Mucosa of descending colon (tissue), 3 donors: Measurements from ENCODE around the gene MYH14. TPM values are rescaled to one million over a fixed set of nuclear protein-coding genes. Genes with fewer than 3 reads are reported as not detected.

Experiments
- ATAC-seq: fragments of 200-7000 bp; cut with Tn5 transposase; one replicate; pipeline ENCODE4 v1.9.1; 2020; ENCODE audit warnings: mild to moderate bottlenecking, moderate library complexity
- DNase-seq, 3 donors: peaks; one replicate each; pipeline ENCODE4 v3.0.0-alpha.2; 2020
- H3K36me3 ChIP-seq: fragments of 200-600 bp; one replicate; pipeline ENCODE4 v1.8.0; 2021; ENCODE audit warnings: low read depth, mild to moderate bottlenecking
- H3K4me1 ChIP-seq: fragments of 200-600 bp; one replicate; pipeline ENCODE4 v1.8.0; 2021; ENCODE audit warnings: low read depth, mild to moderate bottlenecking
- H3K4me3 ChIP-seq: fragments of 200-600 bp; one replicate; pipeline ENCODE4 v1.8.0; 2021; ENCODE audit warnings: mild to moderate bottlenecking
- H3K9me3 ChIP-seq: fragments of 200-600 bp; one replicate; pipeline ENCODE4 v1.8.0; 2021; ENCODE audit warnings: mild to moderate bottlenecking
- intact Hi-C, 2 donors: fragments of 100-400 bp; cut with DNase I in 1 of 2; cut with micrococcal nuclease in 1 of 2; formaldehyde crosslinking; loops; one replicate each; pipeline versions ENCODE4 v1.11.0 to v1.11.1; 2022; cut with DNase I, micrococcal nuclease
- total RNA-seq, 3 donors: library from RNA; stranded (reverse); fragmentation: NEBNext Ultra II Directional in 2 of 3; extraction: Animal tissue kit (Norgen Biotek cat#: 25700) in 2 of 3; gene quantifications; one replicate each; pipeline versions ENCODE4 v1.2.1 to v1.2.4, GENCODE V29; 2021 to 2023
- TF ChIP-seq, protein P1 (sequence below): fragments of 200-600 bp; IDR thresholded peaks from one replicate; pipeline ENCODE4 v1.8.0; 2022; ENCODE audit warnings: antibody characterized with exemption, mild to moderate bottlenecking
- donor health status: DM: no; HTN: no; CAD: no; lungs with moderate emphysema.
- donor health status: DM: no; HTN: no; CAD: no.
- donor health status: DM: no; HTN: yes; CAD: no.

The MYH14 gene
- total RNA-seq, 3 donors from 2014 or later, result 268 to 606 (median 586) TPM

DNA sequence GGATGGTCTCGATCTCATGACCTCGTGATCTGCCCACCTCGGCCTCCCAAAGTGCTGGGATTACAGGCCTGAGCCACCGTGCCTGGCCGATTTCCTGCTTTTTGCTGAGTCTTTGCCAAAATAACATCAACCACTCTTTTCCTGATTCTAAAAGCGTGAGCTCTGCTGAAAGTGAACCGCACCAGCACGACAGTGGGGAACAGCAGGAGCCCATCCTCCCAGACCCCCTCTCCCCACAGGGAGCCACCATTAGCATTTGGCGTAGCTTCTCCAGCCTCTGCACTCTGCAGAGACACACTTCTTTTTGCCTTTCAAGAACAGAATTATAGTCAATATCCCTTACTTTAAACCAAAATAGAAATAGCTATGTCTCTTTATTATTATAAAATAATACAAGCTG, 41.3 kb downstream of the MYH14 start:
- ATAC-seq (no peak), DNase-seq (no peak)
- TF ChIP-seq, protein P1, sequence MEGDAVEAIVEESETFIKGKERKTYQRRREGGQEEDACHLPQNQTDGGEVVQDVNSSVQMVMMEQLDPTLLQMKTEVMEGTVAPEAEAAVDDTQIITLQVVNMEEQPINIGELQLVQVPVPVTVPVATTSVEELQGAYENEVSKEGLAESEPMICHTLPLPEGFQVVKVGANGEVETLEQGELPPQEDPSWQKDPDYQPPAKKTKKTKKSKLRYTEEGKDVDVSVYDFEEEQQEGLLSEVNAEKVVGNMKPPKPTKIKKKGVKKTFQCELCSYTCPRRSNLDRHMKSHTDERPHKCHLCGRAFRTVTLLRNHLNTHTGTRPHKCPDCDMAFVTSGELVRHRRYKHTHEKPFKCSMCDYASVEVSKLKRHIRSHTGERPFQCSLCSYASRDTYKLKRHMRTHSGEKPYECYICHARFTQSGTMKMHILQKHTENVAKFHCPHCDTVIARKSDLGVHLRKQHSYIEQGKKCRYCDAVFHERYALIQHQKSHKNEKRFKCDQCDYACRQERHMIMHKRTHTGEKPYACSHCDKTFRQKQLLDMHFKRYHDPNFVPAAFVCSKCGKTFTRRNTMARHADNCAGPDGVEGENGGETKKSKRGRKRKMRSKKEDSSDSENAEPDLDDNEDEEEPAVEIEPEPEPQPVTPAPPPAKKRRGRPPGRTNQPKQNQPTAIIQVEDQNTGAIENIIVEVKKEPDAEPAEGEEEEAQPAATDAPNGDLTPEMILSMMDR, result no peak
- Histone ChIP-seq H3K4me3 (no peak overlapping the region), H3K36me3 (peaks cover 11% of the 10 kb centered on the region), H3K4me1 (no peaks in the 10 kb centered on the region), H3K9me3 (no peaks in the 10 kb centered on the region)
- intact Hi-C loops, result no loop called here

DNA sequence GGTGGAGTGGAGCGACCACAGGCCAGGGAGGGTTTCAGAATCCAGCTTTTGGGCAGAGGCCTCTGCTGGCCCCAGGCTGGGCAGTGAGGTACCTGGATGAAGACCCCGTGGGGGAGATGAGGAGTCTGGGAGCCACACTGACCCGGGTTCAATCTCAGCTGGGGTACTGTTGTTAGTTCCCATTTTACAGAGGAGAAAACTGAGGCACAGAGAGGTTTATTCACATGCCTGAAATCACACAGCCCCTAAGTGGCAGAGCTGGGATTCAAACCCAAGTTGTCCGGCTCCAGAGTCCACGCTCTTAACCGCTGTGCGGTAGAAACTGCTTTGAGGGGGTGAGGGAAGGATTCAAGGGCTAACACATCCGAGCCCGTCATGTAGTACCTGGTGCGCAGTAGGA, 45.0 kb downstream of the MYH14 start:
- TF ChIP-seq, protein P1, result no peak
- peaks cover 21% of the 10 kb centered on the region for H3K36me3 ChIP-seq
- H3K4me3 ChIP-seq, result no peak overlapping the region
- H3K4me1 ChIP-seq, result no peaks in the 10 kb centered on the region
- intact Hi-C loops, result no loop called here
- H3K9me3 ChIP-seq, result peaks cover 7% of the 10 kb centered on the region
- DNase-seq (no peak), ATAC-seq (no peak)

DNA sequence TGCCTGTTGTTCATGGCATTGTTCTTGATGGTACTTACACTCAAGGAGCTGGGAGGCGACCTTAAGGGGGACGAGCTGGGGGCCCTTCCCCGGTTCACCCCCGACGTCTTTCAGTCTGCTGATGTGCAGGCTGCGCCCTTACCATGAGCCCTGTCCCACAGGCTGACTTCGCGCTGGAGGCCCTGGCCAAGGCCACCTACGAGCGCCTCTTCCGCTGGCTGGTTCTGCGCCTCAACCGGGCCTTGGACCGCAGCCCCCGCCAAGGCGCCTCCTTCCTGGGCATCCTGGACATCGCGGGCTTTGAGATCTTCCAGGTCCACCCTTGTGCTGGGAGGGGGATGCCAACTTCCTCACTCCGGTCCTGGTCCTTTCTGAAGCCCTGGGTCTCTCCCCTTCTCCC, 45.4 kb downstream of the MYH14 start:
- peaks cover 21% of the 10 kb centered on the region for H3K36me3 ChIP-seq

DNA sequence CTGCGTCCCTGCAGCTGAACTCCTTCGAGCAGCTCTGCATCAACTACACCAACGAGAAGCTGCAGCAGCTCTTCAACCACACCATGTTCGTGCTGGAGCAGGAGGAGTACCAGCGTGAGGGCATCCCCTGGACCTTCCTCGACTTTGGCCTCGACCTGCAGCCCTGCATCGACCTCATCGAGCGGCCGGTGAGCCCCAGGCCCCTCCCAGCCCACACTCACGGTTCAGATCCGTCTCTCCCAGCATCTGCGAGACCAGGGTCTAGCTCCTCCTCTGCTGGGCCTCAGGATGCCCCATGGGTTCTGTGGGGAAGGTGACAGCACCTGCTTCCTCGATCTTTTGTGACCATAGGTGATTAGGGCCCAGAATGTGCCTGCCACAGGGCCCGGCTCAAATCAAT, 46.2 kb downstream of the MYH14 start:
- TF ChIP-seq, protein P1, result no peak
- intact Hi-C loops, result no loop called here
- Histone ChIP-seq H3K4me3 (no peak overlapping the region), H3K4me1 (no peaks in the 10 kb centered on the region), H3K36me3 (peaks cover 21% of the 10 kb centered on the region), H3K9me3 (peaks cover 7% of the 10 kb centered on the region)
- DNase-seq, result no peak
- ATAC-seq, result no peak

More for the DNA sequence above, 45.4 kb downstream of the MYH14 start:
- no peak for ATAC-seq
- no peak for DNase-seq
- Histone ChIP-seq H3K4me1 (no peaks in the 10 kb centered on the region), H3K4me3 (no peak overlapping the region), H3K9me3 (peaks cover 7% of the 10 kb centered on the region)
- intact Hi-C loops, result no loop called here
- TF ChIP-seq, protein P1, result no peak

DNA sequence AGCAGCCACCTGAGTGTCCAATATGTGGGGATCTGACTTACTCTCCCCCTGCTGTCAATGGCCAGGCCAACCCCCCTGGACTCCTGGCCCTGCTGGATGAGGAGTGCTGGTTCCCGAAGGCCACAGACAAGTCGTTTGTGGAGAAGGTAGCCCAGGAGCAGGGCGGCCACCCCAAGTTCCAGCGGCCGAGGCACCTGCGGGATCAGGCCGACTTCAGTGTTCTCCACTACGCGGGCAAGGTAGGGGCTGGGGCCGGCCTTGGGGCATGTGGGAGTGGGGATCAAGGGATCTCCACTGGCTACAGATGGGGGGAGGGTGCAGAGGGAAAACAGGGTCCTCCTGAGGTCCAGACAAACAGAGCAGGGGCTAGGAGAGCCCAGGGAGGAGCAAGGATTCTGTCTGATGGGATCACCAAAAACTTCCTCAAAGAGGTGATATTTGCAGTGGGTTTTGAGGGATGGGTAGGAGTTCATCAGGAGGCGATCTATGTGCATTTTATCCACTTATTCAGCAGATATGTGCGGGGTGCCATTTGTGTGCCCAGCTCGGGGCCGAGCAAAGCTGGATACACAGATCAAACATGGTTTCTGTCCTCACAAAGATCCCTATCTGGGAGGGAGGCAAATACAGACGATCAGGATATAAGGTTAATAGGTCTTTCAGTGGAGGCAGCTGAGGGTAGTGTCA, 47.2 kb downstream of the MYH14 start:
- ATAC-seq, result no peak
- H3K4me3 ChIP-seq, result no peak overlapping the region
- TF ChIP-seq, protein P1, result no peak
- peaks cover 25% of the 10 kb centered on the region for H3K36me3 ChIP-seq
- H3K4me1 ChIP-seq, result no peaks in the 10 kb centered on the region
- intact Hi-C loops, result no loop called here
- no peak for DNase-seq
- H3K9me3 ChIP-seq, result peaks cover 7% of the 10 kb centered on the region
